ENCODE results near the gene MTMR3. TPM values are rescaled to one million over a fixed set of nuclear protein-coding genes. Genes with fewer than 3 reads are reported as not detected.

Gene MTMR3
- total and polyA plus RNA-seq, 2 of the 8 experiments (the other 6 are each of a cell fraction or from before 2014, with no cell fraction given) = 16.9 to 18.5 TPM

GRCh38 chr22:29833392-29833965 lies 49.5 kb upstream of the MTMR3 start:
- no peak overlapping the region for H2BK120ac ChIP-seq (replicated peaks; ENCODE audit: low read depth, low read length)
- H3K14ac ChIP-seq (ENCODE audit: insufficient read length) = no peak overlapping the region
- H2AK5ac ChIP-seq (ENCODE audit: low read depth, low read length) = no peak overlapping the region
- no peak overlapping the region for H2BK15ac ChIP-seq (ENCODE audit: low read length)
- no peaks in the 10 kb centered on the region for H4K20me1 ChIP-seq (replicated peaks in 1 of 2; ENCODE audit: control insufficient read depth in 1 of 2, insufficient read depth in 2 of 2, low read length in 2 of 2)
- no peak overlapping the region for H3K4me3 ChIP-seq (ENCODE audit: extremely low read depth in 1 of 4, insufficient read depth in 2 of 4, low read depth in 3 of 4, low read length in 4 of 4)
- no peak overlapping the region for H4K91ac ChIP-seq (replicated peaks; ENCODE audit: insufficient read length, low read length)
- H2BK12ac ChIP-seq (ENCODE audit: low read depth, low read length) = no peak overlapping the region
- ChIA-PET POLR2A (ENCODE audit: partially characterized antibody) (no interaction called here), CTCF (ENCODE audit: partially characterized antibody) (interaction anchor here (0.9 kb wide), 1 partner anchor 132 kb away, joined by 3 read pairs; no protein-coding TSS in a partner anchor)
- no peaks in the 10 kb centered on the region for H3K27me3 ChIP-seq (replicated peaks in 1 of 4; ENCODE audit: control insufficient read depth in 3 of 4, extremely low read depth in 1 of 4, insufficient read depth in 3 of 4, low read length in 3 of 4)
- TF ChIP-seq, protein P1, sequence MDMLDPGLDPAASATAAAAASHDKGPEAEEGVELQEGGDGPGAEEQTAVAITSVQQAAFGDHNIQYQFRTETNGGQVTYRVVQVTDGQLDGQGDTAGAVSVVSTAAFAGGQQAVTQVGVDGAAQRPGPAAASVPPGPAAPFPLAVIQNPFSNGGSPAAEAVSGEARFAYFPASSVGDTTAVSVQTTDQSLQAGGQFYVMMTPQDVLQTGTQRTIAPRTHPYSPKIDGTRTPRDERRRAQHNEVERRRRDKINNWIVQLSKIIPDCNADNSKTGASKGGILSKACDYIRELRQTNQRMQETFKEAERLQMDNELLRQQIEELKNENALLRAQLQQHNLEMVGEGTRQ (IDR thresholded peaks at IDR 0.05; ENCODE audit: low read length) = no peak
- TF ChIP-seq PHF8 (conservative IDR thresholded peaks at IDR 0.05; ENCODE audit: low read depth, low read length) (no peak), EZH2 (IDR thresholded peaks at IDR 0.05; ENCODE audit: low read depth, low read length, severe bottlenecking) (no peak), JUND (IDR thresholded peaks at IDR 0.05; ENCODE audit: low read length) (no peak), TCF12 (IDR thresholded peaks at IDR 0.05; ENCODE audit: low read depth, low read length) (no peak)
- no peak overlapping the region for H3K4me2 ChIP-seq (ENCODE audit: insufficient read depth in 1 of 2, low read depth in 2 of 2, low read length in 2 of 2)
- H2AFZ ChIP-seq (ENCODE audit: low read length) = no peak overlapping the region
- DNase-seq (ENCODE audit: low read depth in 1 of 2, low spot score in 2 of 2) (no peak), FAIRE-seq (no peak)
- 79% methylated on average over 5 of the region's 7 CpGs; no CpG with 5 or more reads in 1 of the 2 experiments for WGBS, 2 experiments (ENCODE audit: extremely low coverage in 1 of 2, insufficient coverage in 1 of 2, insufficient read length in 1 of 2, insufficient replicate concordance in 2 of 2, low coverage in 1 of 2, low lambda C conversion rate in 2 of 2, missing lambda C conversion rate in 1 of 2)
- no peak overlapping the region for H2BK5ac ChIP-seq (ENCODE audit: low read depth, low read length)
- no peak overlapping the region for H3K4ac ChIP-seq (replicated peaks; ENCODE audit: insufficient read length, low read depth, low read length)
- H3K18ac ChIP-seq (ENCODE audit: extremely low read depth, low read length) = no peak overlapping the region
- no peaks in the 10 kb centered on the region for H3K9me3 ChIP-seq (ENCODE audit: insufficient read depth in 2 of 2, low read depth in 1 of 2, low read length in 1 of 2)
- H3K4me1 ChIP-seq (replicated peaks in 1 of 4; ENCODE audit: control insufficient read depth in 3 of 4, insufficient read depth in 4 of 4, low read length in 3 of 4) = peaks cover 0 to 2% (median 0%) of the 10 kb centered on the region in 4 experiments; a peak in 2 of 7 replicates
- peaks cover 0 to 5% (median 0%) of the 10 kb centered on the region in 4 experiments; a peak in 1 of 8 replicates for H3K36me3 ChIP-seq (ENCODE audit: control insufficient read depth in 2 of 4, insufficient read depth in 4 of 4, low read length in 3 of 4)
- H3K23ac ChIP-seq (ENCODE audit: insufficient read length) = no peak overlapping the region
- peaks cover 0 to 5% of the 10 kb centered on the region in 2 experiments; a peak in 1 of 4 replicates for H3K79me2 ChIP-seq (ENCODE audit: control insufficient read depth in 1 of 2, insufficient read depth in 2 of 2, low read length in 2 of 2)
- no peak overlapping the region for H3K56ac ChIP-seq (replicated peaks; ENCODE audit: insufficient read length, low read depth, low read length)
- H3K79me1 ChIP-seq (ENCODE audit: low read depth, low read length) = peaks cover 3% of the 10 kb centered on the region; the same call in 1 of the 2 replicates
- H4K5ac ChIP-seq (ENCODE audit: insufficient read length, low read depth, low read length) = no peak overlapping the region
- no peak overlapping the region for H3K27ac ChIP-seq (ENCODE audit: low read depth, low read length)
- H4K8ac ChIP-seq (ENCODE audit: extremely low read depth, insufficient read depth, low read length) = no peak overlapping the region
- H2BK20ac ChIP-seq (ENCODE audit: low read length) = no peak overlapping the region
- H3K9ac ChIP-seq (replicated peaks in 1 of 4; ENCODE audit: extremely low read depth in 1 of 4, low read depth in 3 of 4, low read length in 3 of 4) = no peak overlapping the region
- H3K23me2 ChIP-seq (ENCODE audit: low read depth, low read length) = peaks cover 3% of the 10 kb centered on the region; the same call in 1 of the 2 replicates
